ENCODE measurements around the gene FERMT2.

Gene FERMT2

DNA sequence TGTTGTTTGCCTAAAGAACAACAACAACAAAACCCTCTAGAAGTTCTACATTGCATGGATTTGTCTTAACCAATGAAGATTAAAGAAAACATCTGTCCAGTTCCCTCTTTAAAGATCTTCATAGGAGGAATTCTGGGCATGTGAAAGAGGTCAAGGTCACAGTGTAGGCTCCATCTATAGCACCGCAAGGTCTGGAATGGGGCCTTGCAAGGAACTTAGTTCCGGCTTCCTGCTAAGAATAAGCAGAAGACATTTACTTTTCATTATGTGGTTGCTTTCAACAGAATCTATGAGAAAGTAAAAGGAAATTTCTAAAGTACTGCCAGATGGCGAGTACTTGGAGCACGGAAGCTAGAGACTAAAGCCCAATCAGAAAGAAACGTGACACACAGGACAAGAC lies 102.2 kb downstream of the FERMT2 start:
- TF ChIP-seq RAD21 (IDR thresholded peaks at IDR 0.05; ENCODE audit: low read depth) (no peak), TEAD4 (IDR thresholded peaks at IDR 0.05) (no peak), FOXM1 (IDR thresholded peaks at IDR 0.05; ENCODE audit: borderline replicate concordance, low read depth) (no peak), ZBTB7A (IDR thresholded peaks at IDR 0.05; ENCODE audit: low read depth) (no peak), CREB1 (IDR thresholded peaks at IDR 0.05; ENCODE audit: low read depth) (no peak), EP300 (IDR thresholded peaks at IDR 0.05; ENCODE audit: borderline replicate concordance) (no peak), TAF1 (IDR thresholded peaks at IDR 0.05; ENCODE audit: low read depth) (no peak), TCF12 (IDR thresholded peaks at IDR 0.05; ENCODE audit: low read depth) (no peak), YY1 (IDR thresholded peaks at IDR 0.05; ENCODE audit: low read depth) (no peak), NFIC (IDR thresholded peaks at IDR 0.05) (no peak), EGR1 (IDR thresholded peaks at IDR 0.05) (no peak), CEBPB (IDR thresholded peaks at IDR 0.05) (no peak)
- TF ChIP-seq, protein P1, sequence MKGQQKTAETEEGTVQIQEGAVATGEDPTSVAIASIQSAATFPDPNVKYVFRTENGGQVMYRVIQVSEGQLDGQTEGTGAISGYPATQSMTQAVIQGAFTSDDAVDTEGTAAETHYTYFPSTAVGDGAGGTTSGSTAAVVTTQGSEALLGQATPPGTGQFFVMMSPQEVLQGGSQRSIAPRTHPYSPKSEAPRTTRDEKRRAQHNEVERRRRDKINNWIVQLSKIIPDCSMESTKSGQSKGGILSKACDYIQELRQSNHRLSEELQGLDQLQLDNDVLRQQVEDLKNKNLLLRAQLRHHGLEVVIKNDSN (IDR thresholded peaks at IDR 0.05), result no peak
- TF ChIP-seq, protein P2, sequence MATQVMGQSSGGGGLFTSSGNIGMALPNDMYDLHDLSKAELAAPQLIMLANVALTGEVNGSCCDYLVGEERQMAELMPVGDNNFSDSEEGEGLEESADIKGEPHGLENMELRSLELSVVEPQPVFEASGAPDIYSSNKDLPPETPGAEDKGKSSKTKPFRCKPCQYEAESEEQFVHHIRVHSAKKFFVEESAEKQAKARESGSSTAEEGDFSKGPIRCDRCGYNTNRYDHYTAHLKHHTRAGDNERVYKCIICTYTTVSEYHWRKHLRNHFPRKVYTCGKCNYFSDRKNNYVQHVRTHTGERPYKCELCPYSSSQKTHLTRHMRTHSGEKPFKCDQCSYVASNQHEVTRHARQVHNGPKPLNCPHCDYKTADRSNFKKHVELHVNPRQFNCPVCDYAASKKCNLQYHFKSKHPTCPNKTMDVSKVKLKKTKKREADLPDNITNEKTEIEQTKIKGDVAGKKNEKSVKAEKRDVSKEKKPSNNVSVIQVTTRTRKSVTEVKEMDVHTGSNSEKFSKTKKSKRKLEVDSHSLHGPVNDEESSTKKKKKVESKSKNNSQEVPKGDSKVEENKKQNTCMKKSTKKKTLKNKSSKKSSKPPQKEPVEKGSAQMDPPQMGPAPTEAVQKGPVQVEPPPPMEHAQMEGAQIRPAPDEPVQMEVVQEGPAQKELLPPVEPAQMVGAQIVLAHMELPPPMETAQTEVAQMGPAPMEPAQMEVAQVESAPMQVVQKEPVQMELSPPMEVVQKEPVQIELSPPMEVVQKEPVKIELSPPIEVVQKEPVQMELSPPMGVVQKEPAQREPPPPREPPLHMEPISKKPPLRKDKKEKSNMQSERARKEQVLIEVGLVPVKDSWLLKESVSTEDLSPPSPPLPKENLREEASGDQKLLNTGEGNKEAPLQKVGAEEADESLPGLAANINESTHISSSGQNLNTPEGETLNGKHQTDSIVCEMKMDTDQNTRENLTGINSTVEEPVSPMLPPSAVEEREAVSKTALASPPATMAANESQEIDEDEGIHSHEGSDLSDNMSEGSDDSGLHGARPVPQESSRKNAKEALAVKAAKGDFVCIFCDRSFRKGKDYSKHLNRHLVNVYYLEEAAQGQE (IDR thresholded peaks at IDR 0.05; ENCODE audit: low read depth), result no peak
- TF ChIP-seq, protein P3, sequence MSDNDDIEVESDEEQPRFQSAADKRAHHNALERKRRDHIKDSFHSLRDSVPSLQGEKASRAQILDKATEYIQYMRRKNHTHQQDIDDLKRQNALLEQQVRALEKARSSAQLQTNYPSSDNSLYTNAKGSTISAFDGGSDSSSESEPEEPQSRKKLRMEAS (IDR thresholded peaks at IDR 0.05), result no peak

DNA sequence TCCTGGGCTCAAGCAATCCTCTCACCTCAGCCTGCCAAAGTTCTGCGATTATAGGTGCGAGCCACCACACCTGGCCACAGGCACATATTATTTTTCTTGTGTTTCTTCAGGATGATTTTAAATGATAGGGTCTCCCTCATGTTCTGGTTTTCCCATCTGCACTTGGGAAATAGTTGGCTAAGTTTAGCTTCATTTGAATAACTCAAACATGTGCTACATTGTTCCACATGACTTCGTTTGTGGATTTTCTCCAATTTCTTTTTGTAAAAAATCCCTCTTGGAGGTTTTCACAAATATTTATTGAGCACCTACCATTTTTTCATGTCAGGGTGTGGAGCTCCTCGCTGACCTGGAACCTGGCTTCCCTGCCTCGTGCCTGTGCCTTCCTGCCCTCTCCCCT lies 104.3 kb downstream of the FERMT2 start:
- TF ChIP-seq, protein P1 (IDR thresholded peaks at IDR 0.05), result no peak
- TF ChIP-seq YY1 (IDR thresholded peaks at IDR 0.05; ENCODE audit: low read depth), result no peak
- no peak for TF ChIP-seq ZBTB7A (IDR thresholded peaks at IDR 0.05; ENCODE audit: low read depth)
- TF ChIP-seq TCF12 (IDR thresholded peaks at IDR 0.05; ENCODE audit: low read depth), result no peak
- TF ChIP-seq, protein P2 (IDR thresholded peaks at IDR 0.05; ENCODE audit: low read depth), result no peak
- no peak for TF ChIP-seq TAF1 (IDR thresholded peaks at IDR 0.05; ENCODE audit: low read depth)
- no peak for TF ChIP-seq CEBPB (IDR thresholded peaks at IDR 0.05)
- TF ChIP-seq, protein P3 (IDR thresholded peaks at IDR 0.05), result no peak
- no peak for TF ChIP-seq FOXM1 (IDR thresholded peaks at IDR 0.05; ENCODE audit: borderline replicate concordance, low read depth)

DNA sequence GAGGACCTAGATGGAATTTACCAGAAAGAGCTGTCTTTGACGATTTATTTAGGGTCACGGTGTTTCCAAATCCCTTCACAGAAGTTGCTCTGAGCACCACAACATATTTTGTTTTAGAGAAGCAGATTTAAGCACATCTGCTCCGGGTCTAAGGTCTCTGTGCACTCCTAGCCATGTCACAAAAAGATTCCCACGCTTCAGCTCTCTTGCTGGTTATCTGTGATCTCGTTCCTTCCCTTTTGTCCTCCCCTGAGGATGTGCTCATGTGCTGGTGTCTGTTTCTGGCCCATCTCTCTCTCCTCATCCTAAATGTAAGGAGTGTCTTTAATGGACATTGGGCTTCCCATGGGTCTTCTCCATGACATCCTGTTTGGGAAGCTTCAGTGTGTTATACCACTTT lies 105.8 kb downstream of the FERMT2 start:
- TF ChIP-seq NFIC (IDR thresholded peaks at IDR 0.05) (no peak), CREB1 (IDR thresholded peaks at IDR 0.05; ENCODE audit: low read depth) (no peak), TEAD4 (IDR thresholded peaks at IDR 0.05) (no peak), EP300 (IDR thresholded peaks at IDR 0.05; ENCODE audit: borderline replicate concordance) (no peak), FOXM1 (IDR thresholded peaks at IDR 0.05; ENCODE audit: borderline replicate concordance, low read depth) (no peak), EGR1 (IDR thresholded peaks at IDR 0.05) (no peak), TAF1 (IDR thresholded peaks at IDR 0.05; ENCODE audit: low read depth) (no peak), TCF12 (IDR thresholded peaks at IDR 0.05; ENCODE audit: low read depth) (no peak), ZBTB7A (IDR thresholded peaks at IDR 0.05; ENCODE audit: low read depth) (no peak), YY1 (IDR thresholded peaks at IDR 0.05; ENCODE audit: low read depth) (no peak), CEBPB (IDR thresholded peaks at IDR 0.05) (no peak), RAD21 (IDR thresholded peaks at IDR 0.05; ENCODE audit: low read depth) (no peak)
- TF ChIP-seq, protein P1 (IDR thresholded peaks at IDR 0.05), result no peak
- TF ChIP-seq, protein P3 (IDR thresholded peaks at IDR 0.05), result no peak
- TF ChIP-seq, protein P2 (IDR thresholded peaks at IDR 0.05; ENCODE audit: low read depth), result no peak
